GM12878 (cell line): Measurements from ENCODE around the gene DCAF5. TPM values are rescaled to one million over a fixed set of nuclear protein-coding genes. Genes with fewer than 3 reads are reported as not detected.

Source experiments
- EGR1 ChIP-seq, 2 experiments: IDR thresholded peaks; 1 replicate in 1 of 2; 2 replicates in 1 of 2; pipeline ENCODE4 v1.6.1; 2011 to 2012; ENCODE audit warnings: low read depth in 2 of 2, low read length in 2 of 2, borderline replicate concordance in 1 of 2, mild to moderate bottlenecking in 1 of 2, moderate library complexity in 1 of 2
- ETV6 ChIP-seq, 2 experiments: fragments of 450-650 bp in 1 of 2; IDR thresholded peaks in 1 of 2; conservative IDR thresholded peaks in 1 of 2; 2 replicates each; pipeline ENCODE4 v1.6.1; 2014; ENCODE audit warnings: antibody characterized with exemption in 1 of 2, borderline replicate concordance in 1 of 2, low read depth in 1 of 2, mild to moderate bottlenecking in 1 of 2, moderate library complexity in 1 of 2
- IKZF2 ChIP-seq, 2 experiments: fragments of 450-650 bp; IDR thresholded peaks; 2 replicates each; pipeline ENCODE4 v1.6.1; 2017; ENCODE audit warnings: mild to moderate bottlenecking in 2 of 2, moderate library complexity in 2 of 2
- NFYB ChIP-seq: IDR thresholded peaks from 2 replicates; pipeline ENCODE4 v1.6.1; 2011; ENCODE audit warnings: low read depth, mild to moderate bottlenecking, low read length, improper control_type of control experiment, moderate library complexity; ENCODE audit not compliant: insufficient read depth
- NR2C2 ChIP-seq: IDR thresholded peaks from 2 replicates; pipeline ENCODE4 v1.6.1; 2011; ENCODE audit warnings: borderline replicate concordance, low read depth; ENCODE audit not compliant: control insufficient read depth, insufficient read length
- RAD51 ChIP-seq: fragments of 450-650 bp; IDR thresholded peaks from 2 replicates; pipeline ENCODE4 v1.6.1; 2016; ENCODE audit warnings: moderate library complexity, mild to moderate bottlenecking, inconsistent platforms
- RELA ChIP-seq: fragments of 450-650 bp; IDR thresholded peaks from 2 replicates; pipeline ENCODE4 v1.8.0; 2014; ENCODE audit warnings: borderline replicate concordance; ENCODE audit not compliant: partially characterized antibody
- polyA plus RNA-seq, 11 experiments: library from polyadenylated mRNA; depleted of rRNA in 4 of 11; unstranded in 6 of 11; stranded (reverse) in 5 of 11; fragments of >200 nt; fragmentation: Nextera tagmentation in 4 of 11; fragmentation: Illumina TruSeq in 1 of 11; extraction: Ambion mirVana in 4 of 11; extraction: Trizol in 1 of 11; gene quantifications; 1 replicate in 1 of 11; 2 replicates in 10 of 11; pipeline versions ENCODE4 v1.2.1 to v1.2.3, GENCODE V29; 2011 to 2016; ENCODE audit warnings: inconsistent platforms in 2 of 11, missing spikeins in 2 of 11, low read depth in 1 of 11
- total RNA-seq, 4 experiments: library from RNA; depleted of rRNA in 3 of 4; stranded (reverse); fragments of >200 nt in 3 of 4; fragmentation: Illumina TruSeq in 1 of 4; extraction: Trizol in 1 of 4; gene quantifications; 2 replicates each; pipeline versions ENCODE4 v1.2.1 to v1.2.3, GENCODE V29; 2013 to 2021
- TF ChIP-seq, protein P1 (sequence below): fragments of 450-650 bp; IDR thresholded peaks from 2 replicates; pipeline ENCODE4 v1.6.1; 2016; ENCODE audit warnings: mild to moderate bottlenecking
- TF ChIP-seq, protein P2 (sequence below): IDR thresholded peaks from 2 replicates; pipeline ENCODE4 v1.6.1; 2012; ENCODE audit warnings: low read depth, low read length, improper control_type of control experiment

The DCAF5 gene
- total and polyA plus RNA-seq, 10 of the 15 experiments (the other 5 are each of a cell fraction or from before 2014, with no cell fraction given) = 6.8 to 38.1 (median 19.1) TPM

DNA sequence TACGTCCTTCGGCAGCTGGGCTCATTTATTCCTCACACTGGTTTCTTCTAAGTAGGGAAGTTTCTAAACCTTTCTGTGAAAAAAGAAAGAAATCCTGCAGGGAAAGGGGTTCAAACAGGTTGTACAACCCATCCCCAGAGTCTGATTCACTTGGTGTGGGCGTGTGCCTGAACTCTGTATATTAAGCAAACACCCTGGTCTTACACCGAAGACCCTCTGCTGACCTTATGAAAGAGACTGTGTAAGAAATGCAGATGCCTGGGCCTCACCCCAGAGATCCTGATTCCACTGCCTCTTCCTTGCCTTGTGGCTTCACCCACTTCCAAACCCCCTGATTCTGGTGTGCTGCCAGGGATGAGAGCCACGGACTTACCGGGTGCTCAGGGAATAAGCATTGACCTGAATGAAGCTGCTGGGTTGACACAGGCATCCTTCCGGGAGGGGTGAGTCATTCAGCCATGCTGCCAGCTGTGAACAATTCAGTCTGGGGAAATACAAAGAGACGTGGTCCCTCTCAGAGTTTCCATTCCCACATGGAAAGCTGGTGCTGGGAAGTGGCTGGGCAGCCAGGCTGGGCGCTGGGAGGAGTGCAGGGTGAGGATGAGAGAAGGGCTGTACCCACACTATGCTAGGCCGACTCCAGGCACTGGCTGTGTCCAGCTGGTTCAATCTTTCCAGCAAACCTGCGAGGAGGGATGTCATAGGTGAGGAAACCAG lies 147.3 kb downstream of the DCAF5 start (continued):
- TF ChIP-seq NR2C2 = no peak
- TF ChIP-seq, protein P1, sequence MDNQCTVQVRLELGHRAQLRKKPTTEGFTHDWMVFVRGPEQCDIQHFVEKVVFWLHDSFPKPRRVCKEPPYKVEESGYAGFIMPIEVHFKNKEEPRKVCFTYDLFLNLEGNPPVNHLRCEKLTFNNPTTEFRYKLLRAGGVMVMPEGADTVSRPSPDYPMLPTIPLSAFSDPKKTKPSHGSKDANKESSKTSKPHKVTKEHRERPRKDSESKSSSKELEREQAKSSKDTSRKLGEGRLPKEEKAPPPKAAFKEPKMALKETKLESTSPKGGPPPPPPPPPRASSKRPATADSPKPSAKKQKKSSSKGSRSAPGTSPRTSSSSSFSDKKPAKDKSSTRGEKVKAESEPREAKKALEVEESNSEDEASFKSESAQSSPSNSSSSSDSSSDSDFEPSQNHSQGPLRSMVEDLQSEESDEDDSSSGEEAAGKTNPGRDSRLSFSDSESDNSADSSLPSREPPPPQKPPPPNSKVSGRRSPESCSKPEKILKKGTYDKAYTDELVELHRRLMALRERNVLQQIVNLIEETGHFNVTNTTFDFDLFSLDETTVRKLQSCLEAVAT = no peak
- TF ChIP-seq IKZF2 (IDR thresholded peaks at IDR 0.05) = no peak
- no peak for TF ChIP-seq RAD51
- TF ChIP-seq ETV6 (conservative IDR thresholded peaks at IDR 0.05 in 1 of 2, IDR thresholded peaks at IDR 0.05 in 1 of 2; ENCODE audit: borderline replicate concordance in 1 of 2, low read depth in 1 of 2) = no peak
- TF ChIP-seq, protein P2, sequence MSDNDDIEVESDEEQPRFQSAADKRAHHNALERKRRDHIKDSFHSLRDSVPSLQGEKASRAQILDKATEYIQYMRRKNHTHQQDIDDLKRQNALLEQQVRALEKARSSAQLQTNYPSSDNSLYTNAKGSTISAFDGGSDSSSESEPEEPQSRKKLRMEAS = no peak
- no peak for TF ChIP-seq RELA
- TF ChIP-seq NFYB = no peak
- TF ChIP-seq EGR1 (IDR thresholded peaks at IDR 0.05; ENCODE audit: borderline replicate concordance in 1 of 2, low read depth in 2 of 2, low read length in 2 of 2) = no peak
